Stomach (tissue), 9 donors: ENCODE results near the gene CCNL1. TPM values are rescaled to one million over a fixed set of nuclear protein-coding genes. Genes with fewer than 3 reads are reported as not detected.
"Not testable (repeated sequence)": the region's sequence is repeated elsewhere in the genome, so short reads cannot be mapped to it uniquely, and the experiment has no call there.

Experiments used
- DNase-seq, 2 donors: peaks; one replicate each; pipeline versions ENCODE4 v3.0.0 to v3.0.0-alpha.2; 2013 to 2019
- H3K27ac ChIP-seq, 5 donors: fragments of 200-600 bp in 4 of 5; sonication (generic) in 4 of 5; one replicate each; pipeline ENCODE4 v1.5.1; 2013 to 2019; ENCODE audit warnings: mild to moderate bottlenecking in 1 of 5, moderate library complexity in 1 of 5
- H3K27me3 ChIP-seq, 3 donors: fragments of 200-600 bp; sonication (generic); one replicate each; pipeline ENCODE4 v1.5.1; 2017 to 2019; ENCODE audit warnings: mixed run types in 1 of 3
- H3K36me3 ChIP-seq, 4 donors: fragments of 200-600 bp; sonication (generic); 1 replicate in 3 of 4; 2 replicates in 1 of 4; pipeline ENCODE4 v1.5.1; 2016 to 2019
- H3K4me1 ChIP-seq, 4 donors: fragments of 200-600 bp; sonication (generic); one replicate each; pipeline ENCODE4 v1.5.1; 2016 to 2019
- H3K4me3 ChIP-seq, 4 donors: fragments of 200-600 bp; sonication (generic) in 3 of 4; one replicate each; pipeline ENCODE4 v1.5.1; 2016 to 2019; ENCODE audit warnings: mild to moderate bottlenecking in 1 of 4
- H3K9me3 ChIP-seq, 4 donors: fragments of 200-600 bp; sonication (generic); one replicate each; pipeline ENCODE4 v1.5.1; 2016 to 2019
- EP300 ChIP-seq: sonication (generic); formaldehyde crosslinking; IDR thresholded peaks from one replicate; pipeline ENCODE4 v1.6.1; 2017; ENCODE audit warnings: antibody characterized with exemption
- POLR2A ChIP-seq, 4 donors: fragments of 450-650 bp; IDR thresholded peaks; one replicate each; pipeline ENCODE4 v1.6.1; 2016; ENCODE audit warnings: antibody characterized with exemption in 4 of 4, control low read depth in 2 of 4, mild to moderate bottlenecking in 1 of 4, moderate library complexity in 1 of 4
- POLR2AphosphoS5 ChIP-seq, 3 donors: sonication (generic); formaldehyde crosslinking; IDR thresholded peaks; one replicate each; pipeline ENCODE4 v1.6.1; 2016; ENCODE audit warnings: antibody characterized with exemption in 3 of 3
- WGBS, 5 donors: extraction: QIAGEN DNeasy Blood & Tissue Kit in 3 of 5; methylation state at CpG; one replicate each; pipeline versions ENCODE4 v1.1.5 to v1.1.7; 2013 to 2018; 5-methylcytosine and 5-hydroxymethylcytosine counted together
- intact Hi-C: fragments of 100-400 bp; cut with DNase I; formaldehyde crosslinking; loops from one replicate; pipeline ENCODE4 v1.15.1; 2023; ENCODE audit warnings: low total_unique reads
- polyA plus RNA-seq, 3 donors: library from polyadenylated mRNA; stranded (reverse); fragments of 200-250 nt; gene quantifications; one replicate each; pipeline ENCODE4 v1.2.3, GENCODE V29; 2013
- total RNA-seq, 5 donors: library from RNA; depleted of rRNA; stranded (reverse); fragments of >200 nt; gene quantifications; one replicate each; pipeline versions ENCODE4 v1.1.0 to v1.2.3, GENCODE V29; 2014 to 2016
- TF ChIP-seq, protein P1 (sequence below), 7 experiments: fragments of 450-650 bp in 4 of 7; fragments of 200-600 bp in 3 of 7; sonication (generic) in 3 of 7; IDR thresholded peaks; one replicate each; pipeline ENCODE4 v1.5.1; 2016 to 2019; ENCODE audit warnings: antibody characterized with exemption in 7 of 7, control low read depth in 2 of 7, mild to moderate bottlenecking in 1 of 7
- donor health status: healthy with polysubstance abuse.
- donor health status: Bipolar disorder and iron deficiency.
- donor health status: healthy.

CCNL1 gene
- total and polyA plus RNA-seq, 8 donors, result 14.0 to 484 (median 162) TPM

DNA sequence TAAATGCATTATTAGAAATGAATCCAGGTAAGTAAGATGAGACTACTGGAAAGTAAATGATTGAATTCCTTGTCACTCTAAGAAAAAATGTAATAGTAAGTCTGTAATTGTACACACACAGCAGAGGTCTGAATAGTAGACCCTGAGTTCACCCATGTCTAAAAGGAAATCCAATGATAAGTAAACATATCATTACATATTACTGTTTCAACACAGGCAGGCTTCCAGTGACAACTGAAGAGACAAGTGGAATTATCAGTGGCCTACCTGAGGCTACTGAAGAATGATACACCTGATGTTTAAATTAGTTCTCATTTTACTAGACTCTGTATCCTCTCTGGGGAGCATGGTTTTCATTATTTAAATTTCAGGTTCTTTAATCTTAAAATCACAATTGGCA lies 6.2 kb upstream of the CCNL1 start:
- Histone ChIP-seq H3K4me1 (peaks cover 0 to 24% (median 14%) of the 10 kb centered on the region in 4 donors), H3K27ac (peak overlapping the region in 2 of 5 donors; percentile 44 to 51), H3K4me3 (no peak overlapping the region), H3K27me3 (no peaks in the 10 kb centered on the region), H3K9me3 (no peaks in the 10 kb centered on the region), H3K36me3 (no peaks in the 10 kb centered on the region)
- intact Hi-C loops, result no loop called here
- no peak for DNase-seq
- no peak for TF ChIP-seq POLR2AphosphoS5 (IDR thresholded peaks at IDR 0.05)
- TF ChIP-seq, protein P1, sequence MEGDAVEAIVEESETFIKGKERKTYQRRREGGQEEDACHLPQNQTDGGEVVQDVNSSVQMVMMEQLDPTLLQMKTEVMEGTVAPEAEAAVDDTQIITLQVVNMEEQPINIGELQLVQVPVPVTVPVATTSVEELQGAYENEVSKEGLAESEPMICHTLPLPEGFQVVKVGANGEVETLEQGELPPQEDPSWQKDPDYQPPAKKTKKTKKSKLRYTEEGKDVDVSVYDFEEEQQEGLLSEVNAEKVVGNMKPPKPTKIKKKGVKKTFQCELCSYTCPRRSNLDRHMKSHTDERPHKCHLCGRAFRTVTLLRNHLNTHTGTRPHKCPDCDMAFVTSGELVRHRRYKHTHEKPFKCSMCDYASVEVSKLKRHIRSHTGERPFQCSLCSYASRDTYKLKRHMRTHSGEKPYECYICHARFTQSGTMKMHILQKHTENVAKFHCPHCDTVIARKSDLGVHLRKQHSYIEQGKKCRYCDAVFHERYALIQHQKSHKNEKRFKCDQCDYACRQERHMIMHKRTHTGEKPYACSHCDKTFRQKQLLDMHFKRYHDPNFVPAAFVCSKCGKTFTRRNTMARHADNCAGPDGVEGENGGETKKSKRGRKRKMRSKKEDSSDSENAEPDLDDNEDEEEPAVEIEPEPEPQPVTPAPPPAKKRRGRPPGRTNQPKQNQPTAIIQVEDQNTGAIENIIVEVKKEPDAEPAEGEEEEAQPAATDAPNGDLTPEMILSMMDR (IDR thresholded peaks at IDR 0.05), result no peak
- no peak for TF ChIP-seq EP300
- no peak for TF ChIP-seq POLR2A (IDR thresholded peaks at IDR 0.05)

DNA sequence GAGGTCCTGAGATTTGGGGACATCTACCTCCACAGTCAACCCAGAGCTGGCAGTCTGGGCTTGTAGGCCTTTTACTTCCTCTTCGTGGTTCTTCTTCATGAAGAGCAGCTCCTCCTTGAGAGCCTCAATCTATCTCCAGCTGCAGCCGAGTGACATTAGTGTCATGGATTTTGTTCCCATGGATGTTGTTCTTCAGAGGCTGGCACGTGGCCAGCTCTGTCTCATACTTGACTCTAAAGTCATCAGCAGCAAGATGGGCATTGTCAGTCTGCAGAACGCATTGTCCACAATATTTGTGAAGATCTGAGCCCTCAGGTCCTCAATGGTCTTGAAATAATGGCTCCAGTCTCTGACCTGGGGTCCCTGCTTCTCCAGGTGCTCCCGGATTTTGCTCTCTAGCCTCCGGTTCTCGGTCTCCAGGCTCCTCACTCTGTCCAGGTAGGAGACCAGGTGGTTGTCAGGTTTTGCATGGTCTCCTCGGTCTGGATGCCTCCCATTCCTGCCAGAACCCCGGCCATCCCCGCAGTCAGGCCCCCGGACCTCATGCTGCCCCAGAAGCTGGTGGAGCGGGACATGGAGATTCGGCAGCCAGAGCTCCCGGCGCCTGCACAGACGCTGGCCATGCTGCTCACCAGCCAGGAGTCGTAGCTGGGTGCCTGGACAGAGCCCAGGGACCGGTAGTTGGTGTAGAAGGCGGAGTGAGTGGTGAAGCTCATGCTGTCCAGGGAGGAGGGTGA lies 3.4 kb upstream of the CCNL1 start:
- WGBS, 5 donors, result 89 to 95% (median 92%) methylated on average over 14 to 19 of the region's 19 CpGs
- no peak overlapping the region for H3K27ac ChIP-seq
- intact Hi-C loops, result no loop called here

DNA sequence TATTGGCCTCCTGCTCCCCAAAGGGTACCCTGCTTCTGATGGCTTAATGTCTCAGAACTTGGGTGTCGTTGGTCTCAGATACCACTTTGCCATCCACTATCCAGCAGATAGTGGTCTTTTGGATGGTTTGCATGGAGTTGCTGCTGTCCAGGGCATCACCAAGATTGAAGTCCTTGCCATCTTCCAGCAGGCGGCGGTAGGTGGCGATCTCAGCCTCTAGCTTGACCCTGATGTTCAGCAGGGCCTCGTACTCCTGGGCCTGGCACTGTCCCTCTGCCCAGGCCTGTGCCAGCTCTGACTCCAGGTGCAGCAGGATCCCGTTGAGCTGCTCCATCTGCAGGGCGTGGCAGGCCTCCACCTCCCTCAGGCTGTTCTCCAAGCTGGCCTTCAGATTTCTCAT lies 2.7 kb upstream of the CCNL1 start:
- 49 to 77% (median 69%) methylated on average over 6 to 7 of the region's 7 CpGs for WGBS, 5 donors
- H3K9me3 ChIP-seq, H3K27ac ChIP-seq, H3K27me3 ChIP-seq, H3K4me3 ChIP-seq, intact Hi-C loops: not testable (repeated sequence)
- H3K4me1 ChIP-seq, result peaks cover 12 to 40% (median 28%) of the 10 kb centered on the region in 4 donors
- peak; percentile 33 to 46 for DNase-seq
- H3K36me3 ChIP-seq, result peaks cover 9 to 12% (median 11%) of the 10 kb centered on the region in 4 donors

More for the DNA sequence above, 3.4 kb upstream of the CCNL1 start:
- no peak for DNase-seq
- Histone ChIP-seq H3K36me3 (peaks cover 3 to 5% (median 4%) of the 10 kb centered on the region in 4 donors), H3K9me3 (no peaks in the 10 kb centered on the region), H3K4me3 (no peak overlapping the region), H3K4me1 (peaks cover 4 to 35% (median 22%) of the 10 kb centered on the region in 4 donors), H3K27me3 (no peaks in the 10 kb centered on the region)
- TF ChIP-seq, protein P1 (IDR thresholded peaks at IDR 0.05), result no peak
- TF ChIP-seq POLR2A (IDR thresholded peaks at IDR 0.05), result no peak
- TF ChIP-seq EP300, result no peak
- TF ChIP-seq POLR2AphosphoS5 (IDR thresholded peaks at IDR 0.05), result no peak

DNA sequence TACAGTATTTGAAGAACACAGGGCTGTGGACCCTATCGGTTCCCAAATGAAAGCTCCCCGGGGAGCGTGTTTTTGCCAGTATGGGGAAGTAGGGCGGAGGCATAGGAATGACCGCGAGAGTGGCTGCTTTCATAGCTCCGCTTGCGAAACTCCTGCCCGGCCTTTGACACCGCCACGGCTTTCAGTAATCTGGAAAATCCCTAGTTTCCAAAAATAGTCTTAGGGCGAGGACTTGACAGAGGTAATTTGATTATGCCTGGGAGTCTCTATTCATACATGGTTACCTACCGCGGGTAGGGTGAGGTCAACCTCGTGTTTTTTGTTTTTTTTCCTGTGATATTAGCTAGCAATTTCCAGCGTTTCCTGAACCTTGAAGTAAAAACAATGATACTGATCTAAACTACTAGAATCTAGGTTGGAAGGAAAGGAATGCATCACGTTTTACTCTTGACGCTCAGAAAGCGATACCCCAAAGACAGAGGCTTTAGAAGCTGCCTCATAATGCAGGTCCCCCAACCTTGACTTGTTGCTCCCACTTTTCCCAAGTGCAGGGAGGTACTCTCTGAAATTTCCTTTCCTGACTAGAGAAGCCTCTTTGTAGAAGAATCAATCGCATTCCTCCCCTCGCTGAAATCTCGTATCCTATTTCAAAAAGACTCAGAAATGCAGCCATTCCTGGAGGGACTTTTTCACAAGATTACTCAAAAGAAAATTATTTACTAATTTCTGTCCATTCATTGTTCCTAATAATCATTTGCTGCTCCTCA lies 894 bp upstream of the CCNL1 start:
- H3K4me3 ChIP-seq, result peak overlapping the region; percentile 66 to 99 (median 73)
- TF ChIP-seq EP300, result no peak
- TF ChIP-seq POLR2AphosphoS5 (IDR thresholded peaks at IDR 0.05), result peak; percentile 58 to 66 (median 61)
- WGBS, 5 donors, result 3 to 9% (median 7%) methylated on average over 22 of the region's 22 CpGs
- H3K36me3 ChIP-seq, result peaks cover 21 to 30% (median 27%) of the 10 kb centered on the region in 4 donors
- no peaks in the 10 kb centered on the region for H3K9me3 ChIP-seq
- DNase-seq, result peak; percentile 89 to 91
- intact Hi-C loops, result no loop called here
- no peaks in the 10 kb centered on the region for H3K27me3 ChIP-seq
- H3K4me1 ChIP-seq, result peaks cover 30 to 44% (median 41%) of the 10 kb centered on the region in 4 donors
- H3K27ac ChIP-seq, result peak overlapping the region; percentile 98 to 100 (median 99)

DNA sequence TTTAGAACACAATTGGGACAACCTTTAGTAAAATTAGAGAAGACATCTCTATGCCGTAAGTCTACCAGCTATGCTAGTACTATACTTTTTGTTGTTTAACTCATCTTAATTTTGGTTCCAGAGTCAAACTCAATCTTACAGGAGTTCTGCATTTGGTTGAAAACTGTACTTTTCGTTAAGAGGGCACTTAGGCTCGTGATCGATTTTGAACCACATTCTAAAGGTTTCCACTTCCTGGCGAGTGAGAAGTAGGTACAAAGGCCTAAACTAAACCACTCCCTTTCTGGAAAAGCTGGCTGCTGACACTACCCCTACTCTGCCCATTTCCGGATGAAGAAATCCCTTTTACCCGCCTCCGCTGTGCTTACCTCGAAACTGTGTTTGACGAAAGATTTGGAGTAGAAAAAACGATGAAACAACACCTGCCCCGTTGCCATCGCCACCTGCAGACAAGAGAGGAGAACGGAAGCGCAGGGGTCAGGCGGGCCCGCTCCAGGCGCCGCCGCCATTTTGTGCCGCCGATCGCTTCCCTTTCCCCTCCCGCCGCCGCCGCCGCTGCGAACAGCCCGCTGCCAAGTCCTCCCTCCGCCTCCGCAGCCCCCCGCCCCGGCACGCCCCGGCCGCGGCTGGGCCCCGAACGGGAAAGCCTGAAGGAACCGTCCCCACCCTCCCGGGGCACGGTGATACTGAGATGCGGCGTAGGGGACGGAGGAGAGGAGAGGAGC lies 748 bp downstream of the CCNL1 start:
- Histone ChIP-seq H3K36me3 (peaks cover 24 to 46% (median 40%) of the 10 kb centered on the region in 4 donors), H3K27me3 (no peaks in the 10 kb centered on the region), H3K4me3 (peak overlapping the region; percentile 66 to 99 (median 73)), H3K4me1 (peaks cover 46 to 60% (median 57%) of the 10 kb centered on the region in 4 donors), H3K27ac (peak overlapping the region; percentile 98 to 100 (median 99)), H3K9me3 (no peaks in the 10 kb centered on the region)
- TF ChIP-seq, protein P1 (IDR thresholded peaks at IDR 0.05), result no peak
- TF ChIP-seq POLR2AphosphoS5 (IDR thresholded peaks at IDR 0.05) (peak in 2 of 3 donors; percentile 45 to 69), POLR2A (IDR thresholded peaks at IDR 0.05) (no peak), EP300 (no peak)
- peak; percentile 64 to 92 for DNase-seq
- intact Hi-C loops, result no loop called here
- 0 to 2% (median 1%) methylated on average over 14 to 46 of the region's 46 CpGs for WGBS, 5 donors
